GM19035 (cell line): ENCODE results near the gene TBL1XR1.

Source experiments
- ATAC-seq: cut with Tn5 transposase; IDR thresholded peaks from one replicate; pipeline ENCODE4 v1.9.1; 2021; ENCODE audit not compliant: unreplicated experiment

Gene TBL1XR1

GRCh38 chr3:177197041-177197726 lies at the start of gene TBL1XR1:
Gene TBL1XR1 (minus strand): TSS chr3:177197482. CDS start chr3:177064977, 132,505 bp downstream.
- ATAC-seq: peak; percentile 50

DNA sequence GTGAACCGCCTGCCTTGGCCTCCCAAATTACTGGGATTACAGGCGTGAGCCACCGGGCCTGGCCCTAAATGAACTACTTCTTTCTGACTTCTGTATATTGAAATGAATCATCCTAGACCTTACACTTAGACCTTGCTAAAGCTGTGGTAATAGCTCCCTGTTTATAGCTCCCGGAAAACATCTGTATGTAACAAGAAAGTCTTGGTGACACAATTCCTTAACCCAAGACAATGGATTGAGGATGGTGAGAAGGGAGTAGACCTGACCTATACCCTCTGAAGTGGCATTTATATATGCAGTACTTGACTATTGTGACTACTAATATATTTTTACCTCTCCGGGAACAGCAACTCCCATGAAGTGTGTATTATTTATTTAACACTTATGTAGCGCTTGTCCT lies 48.0 kb upstream of the TBL1XR1 start:
- no peak for ATAC-seq

DNA sequence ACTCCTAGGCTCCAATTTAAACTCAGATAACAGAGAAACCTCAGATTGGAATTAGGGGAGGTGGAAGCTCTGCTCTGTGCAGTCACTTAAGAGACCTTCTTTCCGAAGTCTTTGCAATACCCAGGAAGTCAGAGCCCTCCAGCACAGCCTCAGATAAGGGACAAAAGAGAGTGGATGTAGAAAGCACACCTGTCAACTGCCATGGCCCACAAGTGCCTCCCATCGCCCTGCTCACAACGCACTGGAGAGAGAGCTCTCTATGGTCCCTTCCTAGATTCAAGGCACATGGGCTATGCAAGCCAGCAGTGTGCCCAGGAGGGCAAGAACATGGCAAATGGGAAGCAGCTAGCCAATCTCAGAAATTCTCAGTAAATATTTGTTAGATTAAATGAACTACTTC lies 47.3 kb upstream of the TBL1XR1 start:
- ATAC-seq: no peak

- ATAC-seq: no peak
Observed at GRCh38 chr3:177238686-177239216, 41.5 kb upstream of the TBL1XR1 start.

DNA sequence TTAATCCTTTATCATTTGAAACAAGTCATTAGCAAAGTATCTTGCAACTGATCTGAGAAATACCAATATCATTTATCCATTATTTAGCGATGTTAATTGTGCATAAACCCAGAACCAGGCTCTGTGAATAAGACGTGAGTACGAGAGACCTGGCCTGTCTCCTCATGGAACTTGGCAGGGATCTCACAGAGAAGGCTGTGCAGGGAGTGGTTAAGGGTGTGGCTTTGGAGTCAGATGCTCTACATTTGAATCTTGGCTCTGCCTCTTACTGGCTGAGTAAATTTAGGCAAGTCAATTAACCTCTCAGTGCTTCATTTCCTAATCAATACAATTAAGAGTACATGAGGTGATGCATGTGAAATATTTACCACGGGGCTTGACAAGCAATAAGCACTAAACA lies 39.9 kb upstream of the TBL1XR1 start:
- ATAC-seq: no peak

GRCh38 chr3:177236704-177237103 lies 39.4 kb upstream of the TBL1XR1 start:
- no peak for ATAC-seq

DNA sequence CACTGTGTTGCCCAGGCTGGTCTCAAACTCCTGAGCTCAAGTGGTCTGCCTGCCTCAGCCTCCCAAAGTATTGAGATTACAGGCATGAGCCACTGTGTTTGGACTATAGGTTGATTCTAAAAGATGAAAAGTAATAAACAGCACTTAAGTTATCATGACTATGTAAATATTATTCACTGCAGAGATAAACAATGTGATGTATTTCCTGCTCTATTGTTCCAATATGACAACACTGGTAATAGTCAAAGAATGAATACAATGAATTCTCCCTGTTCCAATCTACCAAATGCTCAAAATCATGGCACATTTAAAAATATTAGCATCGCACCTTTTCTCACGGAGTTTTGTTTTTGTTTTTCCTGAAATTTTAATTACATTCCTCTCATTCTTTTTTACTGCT lies 36.8 kb upstream of the TBL1XR1 start:
- ATAC-seq: no peak

DNA sequence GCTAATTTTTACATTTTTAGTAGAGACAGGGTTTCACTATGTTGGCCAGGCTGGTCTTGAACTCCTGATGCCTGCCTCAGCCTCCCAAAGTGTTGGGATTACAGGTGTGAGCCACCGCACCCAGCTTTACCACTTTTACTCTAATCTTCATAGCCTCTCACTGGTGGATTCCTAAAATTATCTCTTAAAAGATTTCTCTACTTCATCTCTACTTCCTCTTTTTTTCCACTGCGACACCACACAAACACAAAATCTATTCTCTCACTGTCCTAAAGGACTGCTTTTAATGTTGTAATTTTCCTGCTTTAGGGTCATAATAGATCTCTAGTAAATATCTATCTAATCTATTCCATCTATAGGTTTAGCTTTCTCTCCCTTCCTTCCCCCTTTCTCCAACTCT lies 34.0 kb upstream of the TBL1XR1 start:
- ATAC-seq: no peak

DNA sequence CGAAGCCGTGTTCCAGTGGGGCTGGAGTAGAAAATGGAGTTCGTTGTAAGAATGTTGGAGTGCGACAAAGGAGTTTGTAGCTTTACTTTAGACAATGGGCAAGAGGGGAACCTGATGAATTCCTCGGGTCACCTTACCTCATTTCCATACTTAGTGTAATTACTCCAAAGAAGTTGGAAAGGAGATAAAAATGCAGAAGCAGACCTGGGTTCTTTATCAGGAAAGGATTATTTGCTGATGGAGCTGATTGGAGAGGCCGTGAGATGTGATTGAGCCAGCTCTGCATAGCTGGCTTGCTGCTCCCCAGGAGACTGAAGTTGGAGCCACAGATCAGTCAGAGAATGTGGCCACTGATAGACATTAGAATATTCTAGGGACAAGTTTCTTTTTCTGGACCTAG lies 33.4 kb upstream of the TBL1XR1 start:
- no peak for ATAC-seq

DNA sequence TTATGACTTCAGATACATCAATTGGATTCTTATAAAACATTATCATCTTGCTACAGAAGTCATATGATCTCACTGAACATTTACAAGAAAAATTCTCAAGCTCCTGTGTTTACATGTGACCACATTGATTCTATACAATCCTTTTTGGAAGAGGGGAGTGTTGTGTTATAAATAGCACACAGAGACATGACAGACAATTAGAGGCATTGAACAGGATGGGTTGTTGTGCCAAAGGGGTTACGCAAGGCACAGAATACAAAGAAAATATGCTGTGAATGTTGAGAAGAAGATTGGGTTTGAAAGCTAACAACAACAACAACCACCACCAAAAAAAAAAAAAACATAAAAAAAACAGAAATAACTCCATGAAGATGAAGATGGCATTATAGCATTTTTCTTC lies 32.5 kb upstream of the TBL1XR1 start:
- no peak for ATAC-seq

- no peak for ATAC-seq
Observed at GRCh38 chr3:177228601-177229190, 31.4 kb upstream of the TBL1XR1 start.

DNA sequence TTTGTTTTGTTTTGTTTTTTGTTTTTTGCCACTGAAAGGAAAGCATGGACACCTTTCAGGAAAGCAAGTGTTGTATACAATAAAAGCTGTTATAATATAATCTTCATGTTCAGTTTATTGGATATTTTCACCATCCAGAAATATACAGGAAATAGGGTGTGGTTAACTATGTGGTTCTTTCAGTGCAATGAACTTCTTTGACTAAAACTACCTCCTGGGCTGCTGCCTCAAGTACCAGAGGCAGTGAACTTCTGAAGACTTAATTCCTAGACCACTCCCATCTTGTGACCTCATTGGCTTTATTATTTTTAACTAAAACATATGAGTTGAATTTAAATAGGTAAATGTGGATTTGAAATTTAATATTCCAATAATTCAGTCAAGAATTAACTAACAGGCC lies 27.1 kb upstream of the TBL1XR1 start:
- ATAC-seq: no peak

GRCh38 chr3:177221744-177222143 lies 24.5 kb upstream of the TBL1XR1 start:
- no peak for ATAC-seq

GRCh38 chr3:177220136-177220974 lies 23.1 kb upstream of the TBL1XR1 start:
- no peak for ATAC-seq

- ATAC-seq: no peak
Observed at GRCh38 chr3:177213801-177214535, 16.7 kb upstream of the TBL1XR1 start.

DNA sequence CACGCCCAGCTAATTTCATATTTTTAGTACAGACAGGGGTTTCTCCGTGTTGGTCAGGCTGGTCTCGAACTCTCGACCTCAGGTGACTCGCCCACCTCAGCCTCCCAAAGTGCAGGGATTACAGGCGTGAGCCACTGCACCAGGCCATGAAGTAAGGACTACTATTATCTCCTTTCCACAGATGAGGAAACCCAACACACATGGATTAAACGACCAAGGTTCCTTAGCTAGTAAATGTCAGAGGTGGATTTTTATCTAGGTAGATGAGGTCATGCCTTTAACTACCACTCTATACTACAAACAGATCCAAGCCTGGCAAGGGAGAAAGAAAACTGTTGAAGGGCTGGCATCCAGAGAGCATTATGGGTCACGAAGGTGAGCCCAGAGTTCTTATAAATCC lies 15.5 kb upstream of the TBL1XR1 start:
- no peak for ATAC-seq

DNA sequence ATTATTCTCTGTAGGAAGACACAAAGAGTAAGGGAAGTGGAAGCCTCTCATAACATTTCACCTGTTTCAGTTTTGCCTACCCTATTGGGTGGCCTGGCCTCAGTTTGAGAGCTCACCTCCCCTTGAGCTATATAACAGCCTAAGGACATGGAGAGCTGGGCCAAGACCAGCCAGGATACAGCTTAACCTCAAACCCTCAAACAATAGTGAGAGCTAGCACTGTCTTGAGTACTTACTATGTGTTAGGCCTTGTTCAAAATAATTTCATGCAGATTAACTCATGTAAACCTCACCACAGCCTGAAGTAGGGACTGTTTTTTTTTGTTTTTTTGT lies 15.0 kb upstream of the TBL1XR1 start:
- no peak for ATAC-seq

GRCh38 chr3:177211503-177212277 lies 14.4 kb upstream of the TBL1XR1 start:
- ATAC-seq: no peak

GRCh38 chr3:177210744-177211502 lies 13.6 kb upstream of the TBL1XR1 start:
- ATAC-seq: no peak

- ATAC-seq: no peak
Observed at GRCh38 chr3:177209509-177209908, 12.2 kb upstream of the TBL1XR1 start.
